ENCODE data around the gene MYF5.

GRCh38 chr12:80747800-80748199 lies 31.1 kb downstream of the MYF5 start:
- TF ChIP-seq POLR2A (IDR thresholded peaks at IDR 0.05; ENCODE audit: low read depth, low read length) (no peak), POLR2AphosphoS5 (IDR thresholded peaks at IDR 0.05; ENCODE audit: low read depth, low read length) (no peak), TAF1 (IDR thresholded peaks at IDR 0.05; ENCODE audit: borderline replicate concordance, low read depth, low read length) (no peak)

Measured in GM12892 (cell line).